Tibial nerve (tissue), 4 donors: ENCODE measurements around the gene CNGB1.

ENCODE experiments used
- EP300 ChIP-seq, 2 donors: sonication (generic); formaldehyde crosslinking; IDR thresholded peaks; one replicate each; pipeline ENCODE4 v1.6.1; 2017; ENCODE audit warnings: antibody characterized with exemption in 2 of 2, mild to moderate bottlenecking in 1 of 2
- TF ChIP-seq, protein P1 (sequence below), 5 experiments: fragments of 200-600 bp in 3 of 5; fragments of 450-650 bp in 2 of 5; sonication (generic) in 3 of 5; IDR thresholded peaks; one replicate each; pipeline ENCODE4 v1.5.1; 2016 to 2019; ENCODE audit warnings: antibody characterized with exemption in 5 of 5, mild to moderate bottlenecking in 3 of 5, moderate library complexity in 2 of 5

DNA sequence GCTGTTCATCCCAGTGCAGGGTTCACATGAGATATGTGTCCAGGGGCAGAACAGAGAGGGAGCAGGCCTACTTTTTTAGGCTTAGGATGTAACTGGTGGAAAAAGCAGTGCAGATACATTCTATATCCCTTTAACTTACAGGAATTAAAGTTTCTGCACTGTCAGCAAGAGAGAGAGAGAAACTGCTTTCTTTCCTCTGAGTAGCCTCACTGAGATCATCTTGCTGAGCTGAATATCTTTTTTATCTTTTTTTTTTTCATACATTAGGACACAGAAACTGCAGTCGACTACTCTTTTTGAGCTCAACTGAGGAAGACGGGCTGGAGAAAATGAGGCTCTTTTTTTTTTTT is 50.1 kb downstream of the CNGB1 start:
- TF ChIP-seq, protein P1, sequence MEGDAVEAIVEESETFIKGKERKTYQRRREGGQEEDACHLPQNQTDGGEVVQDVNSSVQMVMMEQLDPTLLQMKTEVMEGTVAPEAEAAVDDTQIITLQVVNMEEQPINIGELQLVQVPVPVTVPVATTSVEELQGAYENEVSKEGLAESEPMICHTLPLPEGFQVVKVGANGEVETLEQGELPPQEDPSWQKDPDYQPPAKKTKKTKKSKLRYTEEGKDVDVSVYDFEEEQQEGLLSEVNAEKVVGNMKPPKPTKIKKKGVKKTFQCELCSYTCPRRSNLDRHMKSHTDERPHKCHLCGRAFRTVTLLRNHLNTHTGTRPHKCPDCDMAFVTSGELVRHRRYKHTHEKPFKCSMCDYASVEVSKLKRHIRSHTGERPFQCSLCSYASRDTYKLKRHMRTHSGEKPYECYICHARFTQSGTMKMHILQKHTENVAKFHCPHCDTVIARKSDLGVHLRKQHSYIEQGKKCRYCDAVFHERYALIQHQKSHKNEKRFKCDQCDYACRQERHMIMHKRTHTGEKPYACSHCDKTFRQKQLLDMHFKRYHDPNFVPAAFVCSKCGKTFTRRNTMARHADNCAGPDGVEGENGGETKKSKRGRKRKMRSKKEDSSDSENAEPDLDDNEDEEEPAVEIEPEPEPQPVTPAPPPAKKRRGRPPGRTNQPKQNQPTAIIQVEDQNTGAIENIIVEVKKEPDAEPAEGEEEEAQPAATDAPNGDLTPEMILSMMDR (IDR thresholded peaks at IDR 0.05): no peak
- TF ChIP-seq EP300 (IDR thresholded peaks at IDR 0.05): no peak
